RWPE2 (cell line): ENCODE measurements around the gene GKN1.

Source experiments
- ATAC-seq: fragments of 200-7000 bp; cut with Tn5 transposase; 3 replicates; pipeline ENCODE4 v1.9.1; 2021; ENCODE audit warnings: low read depth
- DNase-seq: peaks from one replicate; pipeline ENCODE4 v3.0.0-alpha.2; 2020; ENCODE audit warnings: low spot score
- H3K27ac ChIP-seq: fragments of 450-650 bp; 2 replicates; pipeline ENCODE4 v1.5.1; 2017; ENCODE audit warnings: mild to moderate bottlenecking; ENCODE audit not compliant: poor library complexity, severe bottlenecking
- H3K27me3 ChIP-seq: fragments of 250-450 bp; sonication (Bioruptor Pico); 2 replicates; pipeline ENCODE4 v1.5.1; 2021; ENCODE audit warnings: mild to moderate bottlenecking, moderate library complexity; ENCODE audit not compliant: insufficient read depth, poor library complexity, severe bottlenecking
- H3K36me3 ChIP-seq: fragments of 250-450 bp; sonication (Bioruptor Pico); 2 replicates; pipeline ENCODE4 v1.5.1; 2020; ENCODE audit warnings: low read depth, mild to moderate bottlenecking, moderate library complexity
- H3K4me1 ChIP-seq: fragments of 250-450 bp; sonication (Bioruptor Pico); 2 replicates; pipeline ENCODE4 v1.5.1; 2021; ENCODE audit warnings: mild to moderate bottlenecking, moderate library complexity; ENCODE audit not compliant: insufficient read depth, poor library complexity, severe bottlenecking
- H3K4me3 ChIP-seq: fragments of 250-450 bp; sonication (Bioruptor Pico); 2 replicates; pipeline ENCODE4 v1.5.1; 2021; ENCODE audit warnings: mild to moderate bottlenecking, moderate library complexity; ENCODE audit not compliant: severe bottlenecking
- H3K9me3 ChIP-seq: fragments of 250-450 bp; sonication (Bioruptor Pico); 2 replicates; pipeline ENCODE4 v1.5.1; 2021; ENCODE audit warnings: mild to moderate bottlenecking, moderate library complexity; ENCODE audit not compliant: severe bottlenecking
- CTCF ChIP-seq: fragments of 450-650 bp; IDR thresholded peaks from one replicate; pipeline ENCODE4 v1.5.1; 2017; ENCODE audit warnings: mild to moderate bottlenecking, moderate library complexity; ENCODE audit not compliant: poor library complexity, severe bottlenecking

GKN1 gene

GRCh38 chr2:68974946-68975665 lies 670 bp downstream of the GKN1 start:
- Histone ChIP-seq H3K27ac (no peak overlapping the region), H3K4me1 (peaks cover 19% of the 10 kb centered on the region), H3K36me3 (no peaks in the 10 kb centered on the region), H3K4me3 (no peak overlapping the region), H3K27me3 (no peaks in the 10 kb centered on the region), H3K9me3 (no peaks in the 10 kb centered on the region)
- TF ChIP-seq CTCF = no peak
- ATAC-seq (no peak), DNase-seq (no peak)

- no peak for TF ChIP-seq CTCF
- Histone ChIP-seq H3K4me3 (no peak overlapping the region), H3K27me3 (no peaks in the 10 kb centered on the region)
Observed at GRCh38 chr2:68975844-68976243, 1.4 kb downstream of the GKN1 start.

GRCh38 chr2:68977453-68977852 lies 3.0 kb downstream of the GKN1 start:
- ATAC-seq (no peak), DNase-seq (no peak)
- H3K27me3 ChIP-seq = no peaks in the 10 kb centered on the region
- no peak overlapping the region for H3K27ac ChIP-seq
- TF ChIP-seq CTCF = no peak
- no peak overlapping the region for H3K4me3 ChIP-seq
- no peaks in the 10 kb centered on the region for H3K9me3 ChIP-seq
- H3K4me1 ChIP-seq = peaks cover 3% of the 10 kb centered on the region
- no peaks in the 10 kb centered on the region for H3K36me3 ChIP-seq

More at GRCh38 chr2:68975844-68976243, 1.4 kb downstream of the GKN1 start:
- Histone ChIP-seq H3K36me3 (no peaks in the 10 kb centered on the region), H3K27ac (no peak overlapping the region), H3K4me1 (peaks cover 19% of the 10 kb centered on the region), H3K9me3 (no peaks in the 10 kb centered on the region)
- DNase-seq = no peak
- no peak for ATAC-seq

- Histone ChIP-seq H3K27me3 (no peaks in the 10 kb centered on the region), H3K4me1 (no peaks in the 10 kb centered on the region), H3K36me3 (no peaks in the 10 kb centered on the region), H3K27ac (no peak overlapping the region), H3K9me3 (no peaks in the 10 kb centered on the region), H3K4me3 (no peak overlapping the region)
- no peak for TF ChIP-seq CTCF
- DNase-seq = no peak
- no peak for ATAC-seq
Observed at GRCh38 chr2:68978098-68978497, 3.7 kb downstream of the GKN1 start.

- no peak for DNase-seq
- H3K36me3 ChIP-seq = no peaks in the 10 kb centered on the region
- H3K27me3 ChIP-seq = no peaks in the 10 kb centered on the region
- H3K27ac ChIP-seq = no peak overlapping the region
- no peak overlapping the region for H3K4me3 ChIP-seq
- no peak for ATAC-seq
- no peaks in the 10 kb centered on the region for H3K9me3 ChIP-seq
- TF ChIP-seq CTCF = no peak
- no peaks in the 10 kb centered on the region for H3K4me1 ChIP-seq
Observed at GRCh38 chr2:68980956-68981355, 6.5 kb downstream of the GKN1 start.
